Islet precursor cell (in vitro differentiated cells): ENCODE data around the gene PLN.

Source experiments
- DNase-seq: peaks from one replicate; pipeline ENCODE4 v3.0.0-alpha.2; 2018

Gene PLN

GRCh38 chr6:118542184-118542952 is 5.7 kb upstream of the PLN start:
- DNase-seq, result no peak

- DNase-seq, result no peak
These were observed 4.0 kb upstream of the PLN start for GRCh38 chr6:118544105-118544504.

DNA sequence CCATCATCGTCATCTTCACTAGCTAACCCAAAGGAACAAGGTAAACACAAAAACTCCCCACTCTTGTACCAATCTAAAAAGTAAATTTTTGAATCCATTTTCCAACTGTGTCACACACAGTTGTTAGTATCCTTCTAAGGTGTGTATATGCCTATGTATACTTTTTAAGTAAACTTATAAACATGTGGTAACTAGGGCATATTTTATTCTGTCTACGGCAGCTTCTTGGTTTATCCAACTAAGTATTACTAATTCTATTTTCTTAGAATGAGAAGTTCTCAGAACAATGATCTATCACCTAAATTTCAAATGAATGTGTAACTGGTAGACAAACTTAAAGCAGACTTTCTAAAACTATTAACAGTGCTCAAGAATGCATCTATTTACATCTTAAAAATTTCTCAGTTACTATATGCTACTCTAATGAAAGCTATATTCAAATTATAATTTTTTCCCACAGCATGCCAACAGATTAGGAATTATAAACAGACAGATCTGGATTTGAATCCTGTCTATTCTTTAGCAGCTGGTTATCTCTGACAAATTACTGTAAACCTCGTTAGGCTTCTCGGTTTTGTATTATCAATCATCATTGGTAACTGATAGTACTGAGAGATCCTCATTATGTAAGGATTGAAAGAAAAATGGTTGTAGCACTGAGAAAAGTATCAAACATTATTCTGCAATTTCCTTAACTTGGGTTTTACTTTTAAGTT is 1.8 kb upstream of the PLN start:
- no peak for DNase-seq

DNA sequence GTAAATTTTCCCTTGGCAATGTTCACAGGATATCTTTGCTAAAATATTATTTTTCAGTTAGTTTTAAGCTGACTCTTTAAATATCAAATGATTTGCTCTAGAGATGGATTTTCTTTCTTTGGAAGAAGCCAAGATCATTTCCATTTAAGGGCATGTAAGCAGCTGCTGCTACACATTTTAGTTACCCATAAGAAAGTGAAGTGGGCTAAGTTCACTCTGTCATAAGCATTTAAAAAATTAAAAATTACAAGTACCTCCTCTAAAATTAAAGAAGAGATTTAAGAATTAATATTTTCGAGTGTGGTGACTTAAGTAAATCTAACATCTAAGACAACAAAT is 1.2 kb upstream of the PLN start:
- no peak for DNase-seq

DNA sequence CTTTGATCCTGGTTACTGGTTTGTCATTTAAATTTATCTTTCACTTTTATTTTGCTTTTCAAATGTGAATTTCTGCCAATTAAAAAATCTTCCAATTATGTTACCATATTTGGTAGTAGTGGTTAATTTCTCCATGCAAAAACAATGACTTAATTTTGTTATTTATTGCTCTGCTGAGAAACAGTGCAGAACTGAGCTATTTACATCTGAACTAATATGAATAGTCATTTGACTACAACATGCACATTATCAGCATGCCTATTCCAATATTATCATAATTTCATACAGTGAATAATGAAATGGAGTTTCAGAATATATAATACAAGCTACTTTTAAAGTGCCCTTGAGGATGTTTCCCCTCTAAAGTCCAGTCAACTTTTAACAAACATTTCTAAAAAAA is 517 bp downstream of the PLN start:
- DNase-seq, result no peak

DNA sequence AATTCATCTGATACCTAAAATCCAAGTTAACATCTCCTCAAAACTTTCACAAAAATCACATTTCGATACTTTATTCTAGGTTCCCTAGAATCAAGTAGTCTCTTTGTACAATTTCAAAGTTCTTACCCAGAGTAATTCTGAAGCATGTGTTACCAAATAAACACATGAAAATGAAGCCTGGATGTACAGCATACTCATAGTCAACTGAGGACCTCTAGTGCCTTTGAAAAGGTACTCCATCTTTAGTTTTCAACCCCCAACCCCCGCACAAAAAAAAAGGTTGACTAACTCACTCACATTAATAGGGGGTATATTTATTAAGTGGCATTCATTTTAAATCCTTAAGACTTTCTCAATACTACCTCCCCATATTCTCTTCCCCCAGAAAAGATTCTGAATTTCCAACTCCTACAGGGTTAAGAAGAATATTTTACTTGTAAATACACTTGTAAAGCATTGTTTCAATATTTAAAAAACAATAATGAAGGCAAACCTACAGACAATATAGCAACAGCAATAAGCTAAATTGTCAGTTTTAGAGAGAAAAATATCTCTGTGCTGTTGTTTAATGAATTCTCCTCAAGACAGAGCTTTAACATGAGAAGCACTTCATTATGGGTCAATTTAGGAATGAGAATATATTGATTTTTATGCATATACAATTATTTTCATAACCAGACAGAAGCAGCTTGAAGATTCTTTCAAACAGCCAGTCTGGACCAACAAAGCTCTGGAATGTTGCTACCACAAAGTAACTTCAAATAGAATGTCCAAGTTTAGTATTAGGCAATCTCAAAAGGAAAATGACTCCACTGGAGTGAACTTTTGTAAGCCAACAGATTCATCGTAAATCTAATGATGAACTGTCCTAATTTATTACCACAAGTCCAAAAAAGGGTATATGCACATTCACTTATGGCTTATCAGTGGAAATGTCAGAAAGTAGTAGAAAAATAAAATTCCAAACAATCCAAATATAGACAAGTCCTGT is 3.3 kb downstream of the PLN start:
- DNase-seq, result no peak

DNA sequence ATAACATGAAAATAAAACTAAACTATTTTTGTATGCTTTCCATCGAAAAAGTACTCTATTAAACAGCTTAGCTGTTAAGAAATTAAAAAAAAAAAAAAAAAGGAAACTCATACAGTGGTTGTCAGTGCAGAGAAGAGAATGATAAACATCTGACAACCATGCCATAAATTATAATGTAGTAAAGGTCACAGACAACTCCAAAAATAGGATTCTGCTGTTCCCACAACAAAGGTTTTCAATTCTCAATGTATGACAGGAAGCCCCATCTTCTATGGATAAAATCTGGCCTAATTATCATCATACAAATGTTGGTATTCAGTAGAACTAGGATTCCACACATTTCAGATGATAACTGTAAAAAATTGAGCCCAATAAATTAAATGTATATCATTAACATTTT is 5.0 kb downstream of the PLN start:
- no peak for DNase-seq

- DNase-seq, result no peak
These were observed 6.6 kb downstream of the PLN start for GRCh38 chr6:118554698-118555097.

DNA sequence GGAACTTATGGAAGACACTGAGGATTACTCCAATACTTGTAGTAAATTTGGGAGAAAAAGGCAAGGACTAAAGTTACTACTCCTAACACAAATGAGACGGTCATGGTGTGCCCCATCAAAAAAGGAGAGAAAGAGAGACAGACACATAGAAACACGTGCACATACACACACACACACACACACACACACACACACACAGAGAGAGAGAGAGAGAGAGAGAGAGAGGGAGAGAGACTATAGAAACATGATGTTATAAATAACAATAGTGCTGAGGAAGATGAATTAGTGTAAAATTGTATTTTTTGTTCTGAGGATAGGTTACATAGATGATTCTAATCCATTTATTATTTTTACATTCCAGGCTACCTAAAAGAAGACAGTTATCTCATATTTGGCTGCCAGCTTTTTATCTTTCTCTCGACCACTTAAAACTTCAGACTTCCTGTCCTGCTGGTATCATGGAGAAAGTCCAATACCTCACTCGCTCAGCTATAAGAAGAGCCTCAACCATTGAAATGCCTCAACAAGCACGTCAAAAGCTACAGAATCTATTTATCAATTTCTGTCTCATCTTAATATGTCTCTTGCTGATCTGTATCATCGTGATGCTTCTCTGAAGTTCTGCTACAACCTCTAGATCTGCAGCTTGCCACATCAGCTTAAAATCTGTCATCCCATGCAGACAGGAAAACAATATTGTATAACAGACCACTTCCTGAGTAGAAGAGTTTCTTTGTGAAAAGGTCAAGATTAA is 10.5 kb downstream of the PLN start:
- DNase-seq, result no peak

DNA sequence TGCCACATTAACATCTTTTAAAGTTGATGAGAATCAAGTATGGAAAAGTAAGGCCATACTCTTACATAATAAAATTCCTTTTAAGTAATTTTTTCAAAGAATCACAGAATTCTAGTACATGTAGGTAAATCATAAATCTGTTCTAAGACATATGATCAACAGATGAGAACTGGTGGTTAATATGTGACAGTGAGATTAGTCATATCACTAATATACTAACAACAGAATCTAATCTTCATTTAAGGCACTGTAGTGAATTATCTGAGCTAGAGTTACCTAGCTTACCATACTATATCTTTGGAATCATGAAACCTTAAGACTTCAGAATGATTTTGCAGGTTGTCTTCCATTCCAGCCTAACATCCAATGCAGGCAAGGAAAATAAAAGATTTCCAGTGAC is 11.6 kb downstream of the PLN start:
- DNase-seq, result no peak

DNA sequence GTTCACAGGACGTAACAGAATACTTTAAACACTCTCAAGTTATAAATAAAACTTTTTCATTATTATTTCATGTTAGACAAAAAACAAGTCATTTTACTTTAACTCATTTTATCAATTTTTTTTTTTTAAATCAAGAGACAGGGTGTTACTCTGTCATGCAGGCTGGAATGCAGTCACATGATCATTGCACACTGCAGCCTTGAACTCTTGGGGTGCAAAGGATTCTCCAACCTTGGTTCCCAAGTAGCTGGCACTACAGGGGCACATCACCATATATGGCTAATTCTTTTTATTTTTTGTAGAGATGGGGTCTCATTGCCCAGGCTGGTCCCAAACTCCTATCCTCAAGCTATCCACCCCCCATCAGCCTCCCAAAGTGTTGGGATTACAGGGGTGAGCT is 14.2 kb downstream of the PLN start:
- no peak for DNase-seq

DNA sequence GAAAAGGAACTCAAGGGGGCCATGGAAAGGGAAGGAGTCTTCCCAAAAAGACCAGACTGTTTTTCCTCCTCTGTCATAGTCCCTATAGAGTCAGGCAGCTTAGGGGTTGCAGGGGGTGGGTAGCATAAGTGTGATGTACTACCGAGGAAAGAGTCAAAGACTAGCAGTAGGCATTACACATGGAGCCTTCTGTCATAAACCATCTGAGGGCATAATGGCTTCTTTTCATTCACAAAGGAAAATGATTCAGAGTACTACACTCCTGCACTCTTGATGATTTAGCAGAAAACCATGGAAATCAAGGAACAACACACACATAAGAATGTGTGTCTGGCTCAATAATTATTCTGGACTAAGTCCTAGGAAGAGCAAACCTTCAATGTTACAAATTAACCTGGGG is 14.9 kb downstream of the PLN start:
- no peak for DNase-seq

GRCh38 chr6:118565311-118565960 is 17.3 kb downstream of the PLN start:
- DNase-seq, result no peak

DNA sequence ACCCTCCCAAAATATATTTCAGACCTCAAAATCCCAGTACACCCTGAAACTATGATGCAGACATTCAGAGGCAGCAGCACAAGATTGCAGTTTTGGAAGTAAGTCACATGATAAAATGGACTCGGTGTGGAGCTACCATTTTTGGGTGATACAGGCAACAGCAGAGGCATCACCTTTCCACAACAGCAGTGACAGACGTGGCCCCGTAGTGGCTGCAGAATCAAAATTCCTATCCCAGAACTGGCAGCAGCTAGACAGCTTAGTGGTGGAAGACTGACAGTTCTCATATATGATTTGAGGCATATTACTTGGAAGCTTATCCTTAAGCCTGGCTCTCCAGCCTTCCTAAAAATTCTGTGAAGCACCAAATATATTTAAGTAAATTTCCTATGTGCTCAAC is 19.9 kb downstream of the PLN start:
- DNase-seq, result no peak

- DNase-seq, result no peak
These were observed 21.4 kb downstream of the PLN start for GRCh38 chr6:118569498-118569897.

DNA sequence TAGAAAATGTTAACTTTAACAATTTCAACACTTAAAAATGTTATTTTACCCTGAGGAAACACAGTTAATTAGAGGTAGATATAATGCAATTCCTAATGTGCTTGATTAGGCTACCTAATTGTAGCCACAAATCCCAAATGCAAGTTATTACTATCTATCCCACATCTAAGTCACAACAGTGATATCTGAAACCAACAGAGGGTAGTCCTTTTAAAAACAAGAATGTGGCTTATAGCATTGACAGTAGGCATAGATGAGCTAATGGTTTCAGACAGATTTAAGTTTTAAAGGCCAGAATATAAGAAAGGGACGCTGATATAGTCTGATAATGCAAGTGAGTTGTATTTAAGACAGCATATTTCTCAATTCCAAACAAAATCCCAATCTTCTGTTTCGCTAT is 23.0 kb downstream of the PLN start:
- DNase-seq, result no peak

GRCh38 chr6:118574051-118574865 is 26.2 kb downstream of the PLN start:
- DNase-seq, result peak; percentile 93

- DNase-seq, result no peak
These were observed 29.9 kb downstream of the PLN start for GRCh38 chr6:118577972-118578371.

DNA sequence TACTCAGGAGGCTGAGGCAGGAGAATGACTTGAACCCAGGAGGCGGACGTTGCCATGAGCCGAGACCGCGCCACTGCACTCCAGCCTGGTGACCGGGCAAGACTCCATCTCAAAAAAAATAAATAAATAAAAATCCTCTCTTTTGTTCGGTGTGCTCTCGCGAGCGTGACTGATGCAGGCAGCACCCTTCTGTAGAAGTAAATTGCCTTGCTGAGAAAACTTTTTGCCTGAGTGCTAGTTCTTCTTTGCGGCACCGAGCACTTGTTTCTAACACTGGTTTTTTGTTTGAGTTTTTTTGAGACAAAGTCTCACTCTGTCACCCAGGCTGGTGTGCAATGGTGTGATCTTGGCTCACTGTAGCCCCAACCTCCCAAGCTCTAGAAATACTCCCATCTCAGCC is 30.5 kb downstream of the PLN start:
- no peak for DNase-seq

- peak; percentile 80 for DNase-seq
These were observed 31.7 kb downstream of the PLN start for GRCh38 chr6:118579786-118580185.
